Retina (tissue), 1 donor: ENCODE results near the gene HS1BP3.

ENCODE experiments used
- DNase-seq: peaks from one replicate; pipeline ENCODE4 v3.0.0-alpha.2; 2016

Gene HS1BP3

GRCh38 chr2:20645301-20645701 lies 5.6 kb downstream of the HS1BP3 start:
- DNase-seq: no peak

- DNase-seq: no peak
These were observed 7.1 kb downstream of the HS1BP3 start for GRCh38 chr2:20643826-20644225.

GRCh38 chr2:20643060-20643459 lies 7.8 kb downstream of the HS1BP3 start:
- DNase-seq: no peak

DNA sequence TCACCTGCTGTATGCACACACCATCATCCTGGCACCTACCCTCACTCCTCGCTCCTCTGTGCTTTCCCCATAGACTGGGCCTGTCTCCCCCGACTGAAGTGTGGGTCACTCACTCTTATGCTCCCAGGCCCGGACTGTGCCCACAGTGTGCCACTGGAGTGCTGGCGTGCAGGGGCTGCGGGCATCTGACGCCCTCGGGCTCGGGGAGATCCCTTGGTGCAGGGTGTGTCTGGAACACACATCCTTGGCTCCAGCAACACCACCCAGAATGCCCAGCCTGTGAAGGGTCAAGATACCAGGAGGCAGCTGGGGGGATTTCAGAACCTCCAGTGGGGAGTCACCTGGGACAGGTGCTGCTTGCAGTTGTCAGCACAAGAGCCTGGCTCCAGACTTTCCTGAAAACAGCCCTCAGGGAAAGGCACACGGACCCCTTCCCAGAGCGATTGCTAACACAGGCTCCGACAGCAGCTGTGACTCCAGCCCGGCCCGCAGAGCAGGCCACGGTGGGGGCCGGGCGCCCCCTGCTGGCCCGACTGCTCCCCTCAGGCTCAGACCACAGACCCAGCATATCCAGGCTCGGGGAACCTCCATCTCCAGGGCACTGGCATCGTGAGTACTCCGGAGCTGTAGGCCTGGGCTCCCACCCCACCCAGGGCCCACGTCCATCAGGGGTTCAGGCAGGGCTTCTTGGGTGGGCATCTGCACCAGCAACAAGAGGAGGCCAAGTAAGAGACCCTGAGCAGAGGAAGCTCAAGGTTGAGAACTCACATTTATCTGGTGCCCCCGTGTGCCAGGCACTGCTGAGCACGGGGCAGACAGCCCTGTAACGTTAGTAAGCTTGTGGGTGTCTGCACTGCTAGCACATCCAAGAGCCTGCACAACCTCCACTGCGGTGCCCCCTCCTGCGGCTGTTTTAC lies 8.6 kb downstream of the HS1BP3 start:
- DNase-seq: peak; percentile 92

DNA sequence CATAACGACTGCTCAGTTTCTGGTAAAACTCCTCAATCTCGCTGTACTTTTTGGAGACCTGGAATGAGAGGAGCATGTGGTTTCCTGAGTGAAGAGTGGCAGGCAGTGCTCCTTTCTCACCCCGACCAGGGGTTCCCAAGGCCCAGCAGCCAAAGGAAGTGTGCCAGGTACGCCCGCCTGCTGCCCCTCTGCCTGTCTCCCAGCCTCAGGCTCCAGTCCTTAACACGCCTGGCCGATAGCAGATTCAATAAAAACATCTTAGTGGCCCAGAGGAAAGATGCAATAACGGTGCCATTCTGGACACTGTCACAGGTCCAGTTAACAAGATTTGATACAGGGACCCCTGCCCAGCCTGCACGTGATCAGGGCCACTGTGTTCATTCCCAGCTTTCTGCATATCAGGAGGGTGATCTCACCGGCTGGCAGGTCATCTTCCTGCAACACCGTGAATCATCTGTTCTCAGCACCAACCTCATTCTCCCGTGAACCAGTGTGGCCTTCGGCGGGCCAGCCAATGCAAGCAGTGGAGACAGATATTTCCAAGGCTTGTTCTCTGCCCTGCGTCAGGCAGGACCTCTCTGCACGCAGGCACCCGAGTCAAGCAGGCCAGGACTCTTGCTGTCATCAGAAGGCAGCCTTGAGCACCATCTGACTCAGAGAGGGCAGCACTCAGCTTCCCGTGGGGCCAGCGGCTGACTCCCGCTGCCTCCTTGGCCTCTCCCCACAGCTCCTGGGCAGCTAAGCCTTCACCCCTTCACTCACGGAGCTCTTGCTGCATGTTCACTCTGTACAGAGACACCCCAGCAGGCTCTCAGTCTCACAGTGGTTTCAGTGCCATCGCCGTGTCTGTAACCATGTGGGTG lies 9.5 kb downstream of the HS1BP3 start:
- peak; percentile 12 for DNase-seq

GRCh38 chr2:20640411-20641122 lies 10.3 kb downstream of the HS1BP3 start:
- DNase-seq: no peak

GRCh38 chr2:20638646-20639430 lies 12.1 kb downstream of the HS1BP3 start:
- DNase-seq: no peak

DNA sequence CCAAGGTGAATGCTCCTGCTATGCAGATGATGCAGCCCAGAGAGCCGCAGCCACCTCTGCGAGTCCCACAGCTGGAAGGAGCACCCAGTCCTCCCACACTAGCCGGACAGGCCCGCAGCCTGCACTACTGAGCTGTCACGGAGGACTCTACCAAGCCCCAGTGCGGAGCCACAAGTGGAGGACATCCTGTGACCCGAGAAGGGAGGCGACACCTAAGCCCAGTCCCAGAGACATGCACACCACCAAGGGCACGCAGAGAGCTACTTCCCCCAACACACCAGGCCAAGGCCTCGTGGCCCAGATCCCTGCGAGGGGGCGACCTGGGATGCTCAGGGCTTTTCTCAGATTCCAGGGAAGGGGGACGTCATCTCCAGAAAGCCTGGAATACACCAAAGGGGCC lies 12.9 kb downstream of the HS1BP3 start:
- no peak for DNase-seq

DNA sequence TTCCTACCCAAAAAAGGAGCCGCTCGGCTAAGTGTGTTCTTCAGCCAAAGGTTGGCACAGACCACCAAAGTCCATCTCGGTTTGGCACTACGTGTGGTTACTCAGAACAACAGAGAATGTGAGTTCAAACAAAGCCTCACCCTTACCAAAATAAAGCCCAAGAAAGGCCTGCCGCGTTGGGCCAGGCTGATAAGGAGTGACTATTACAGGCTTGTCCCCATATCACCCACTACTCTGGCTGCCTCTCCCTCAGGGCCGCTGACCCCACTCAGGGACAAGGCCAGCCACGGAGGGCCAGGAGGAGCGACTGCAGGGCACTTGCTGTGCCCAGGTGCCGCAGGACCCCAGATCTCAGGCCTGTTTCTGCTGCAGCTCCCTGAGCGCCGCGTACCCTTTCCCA lies 13.8 kb downstream of the HS1BP3 start:
- DNase-seq: no peak

DNA sequence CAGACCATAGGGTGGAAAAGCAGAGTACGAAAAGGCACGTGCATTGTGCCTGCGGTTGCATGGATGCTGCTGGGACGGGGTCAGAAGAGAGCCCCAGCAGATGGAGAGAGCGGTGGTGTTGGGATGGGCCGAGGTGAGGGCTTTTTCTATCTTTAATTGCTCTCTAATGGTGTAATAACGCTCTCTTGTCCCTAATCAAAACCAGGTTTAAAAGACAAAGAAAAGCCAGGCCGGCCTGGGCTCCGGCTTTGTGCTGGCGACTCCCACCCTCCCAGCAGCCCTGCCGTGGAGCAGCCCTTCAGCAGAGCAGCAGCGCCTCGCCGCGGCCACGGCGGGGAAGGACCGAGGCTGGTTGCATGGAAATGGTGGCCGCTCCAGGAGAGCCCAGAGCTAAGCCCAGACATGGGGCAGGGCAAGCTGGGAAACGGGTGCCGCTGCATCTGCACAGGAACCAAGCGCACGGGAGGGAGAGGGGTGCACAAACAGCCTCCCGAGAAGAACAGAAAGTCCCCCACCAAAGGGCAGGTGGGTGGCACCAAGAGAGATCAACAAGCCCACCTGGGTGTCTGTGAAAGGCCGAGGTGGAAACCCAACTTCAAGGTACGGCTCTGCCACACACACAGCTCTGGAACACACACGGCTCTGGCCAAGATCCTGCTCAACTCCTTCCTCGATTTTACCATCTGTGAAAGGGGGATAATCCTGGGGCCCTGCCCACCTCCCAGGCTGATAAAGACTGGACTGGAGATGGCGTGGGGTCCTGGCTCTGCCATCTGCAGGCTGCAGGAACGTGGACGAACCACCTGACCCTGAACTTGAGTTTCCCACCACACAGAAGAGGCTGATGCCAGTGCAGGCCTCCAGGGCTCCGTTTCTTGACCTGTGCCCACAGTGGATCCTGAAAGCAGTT lies 15.0 kb downstream of the HS1BP3 start:
- peak; percentile 94 for DNase-seq

DNA sequence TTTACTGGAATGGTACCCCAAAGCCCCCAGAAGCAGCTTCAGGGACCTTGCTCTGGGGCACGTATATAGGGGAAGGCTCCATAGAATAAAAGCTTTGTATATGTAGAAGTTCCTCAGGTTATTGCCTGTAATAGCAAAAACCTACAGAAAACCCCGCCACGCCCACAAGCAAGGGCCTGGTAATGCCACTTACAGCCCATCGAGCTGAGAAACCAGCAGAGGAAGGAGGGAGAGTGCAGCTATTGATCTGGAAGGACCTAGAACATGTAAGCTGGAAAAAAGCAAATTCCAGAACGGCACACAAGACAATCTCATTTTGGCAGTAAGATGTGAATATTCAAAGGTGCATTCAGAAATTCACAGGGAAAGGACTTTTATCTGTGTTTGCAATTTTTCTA lies 15.8 kb downstream of the HS1BP3 start:
- peak; percentile 50 for DNase-seq

- peak; percentile 11 for DNase-seq
These were observed 16.3 kb downstream of the HS1BP3 start for GRCh38 chr2:20634507-20635112.

DNA sequence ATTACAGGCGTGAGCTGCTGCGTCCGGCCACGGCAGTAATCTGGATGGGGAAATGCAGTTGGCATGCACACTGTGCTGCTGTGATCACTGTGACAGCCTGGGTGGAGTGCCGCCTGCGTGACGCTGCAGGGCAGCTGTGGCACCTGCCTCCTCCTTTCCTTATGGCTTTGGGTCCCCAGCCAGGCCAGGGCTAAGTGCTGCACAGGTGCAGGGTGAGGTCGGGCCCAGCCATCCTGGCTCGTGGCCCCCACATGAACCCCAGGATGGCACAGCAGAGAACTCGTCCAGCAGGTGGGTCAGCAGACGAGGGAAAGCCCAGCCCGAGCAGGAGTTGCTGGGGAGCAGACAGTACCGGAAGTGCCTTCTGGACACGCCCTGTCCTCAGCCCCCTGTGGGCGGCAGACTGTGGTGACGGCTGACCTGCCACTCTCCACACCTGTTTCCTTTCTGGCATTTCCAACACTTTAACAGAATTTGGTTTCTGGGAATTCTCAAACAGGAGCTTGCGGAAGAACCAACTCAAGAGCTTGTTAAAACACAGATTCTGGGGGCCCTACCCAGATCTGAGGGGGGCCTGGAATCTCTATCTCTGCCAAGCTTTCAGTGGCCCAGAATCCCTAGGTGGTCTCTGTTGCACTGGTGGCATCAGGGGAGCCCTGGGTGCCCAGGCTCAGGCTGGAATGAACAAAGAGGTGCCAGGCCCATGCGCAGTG lies 16.9 kb downstream of the HS1BP3 start:
- DNase-seq: peak; percentile 12

GRCh38 chr2:20633001-20633400 lies 17.9 kb downstream of the HS1BP3 start:
- DNase-seq: no peak

DNA sequence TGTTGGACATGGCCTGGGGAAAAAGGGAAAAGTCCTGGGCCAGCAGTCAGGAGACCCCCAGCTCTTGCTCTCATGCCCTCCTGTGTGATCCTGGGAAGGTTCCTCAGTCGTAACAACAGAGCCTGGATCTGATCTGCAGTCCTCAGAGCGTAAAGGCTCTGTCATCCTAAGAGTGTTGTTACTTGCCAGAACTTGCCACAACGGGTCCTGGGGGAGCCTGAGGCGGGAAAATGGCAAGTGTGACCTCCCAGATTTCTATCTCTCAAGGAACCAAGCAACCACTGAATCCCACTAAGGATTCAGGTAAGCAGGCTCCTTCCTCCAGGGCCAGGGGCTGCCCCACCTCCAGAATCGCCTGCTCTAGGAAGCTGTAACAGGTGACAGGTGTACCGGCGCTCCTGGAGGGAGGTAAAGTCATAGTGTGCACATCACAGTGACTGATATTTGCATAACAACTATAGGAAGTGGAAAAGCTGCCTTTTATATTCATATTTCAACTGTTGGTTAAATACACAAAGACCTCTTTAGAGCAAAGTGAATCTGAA lies 18.4 kb downstream of the HS1BP3 start:
- no peak for DNase-seq

DNA sequence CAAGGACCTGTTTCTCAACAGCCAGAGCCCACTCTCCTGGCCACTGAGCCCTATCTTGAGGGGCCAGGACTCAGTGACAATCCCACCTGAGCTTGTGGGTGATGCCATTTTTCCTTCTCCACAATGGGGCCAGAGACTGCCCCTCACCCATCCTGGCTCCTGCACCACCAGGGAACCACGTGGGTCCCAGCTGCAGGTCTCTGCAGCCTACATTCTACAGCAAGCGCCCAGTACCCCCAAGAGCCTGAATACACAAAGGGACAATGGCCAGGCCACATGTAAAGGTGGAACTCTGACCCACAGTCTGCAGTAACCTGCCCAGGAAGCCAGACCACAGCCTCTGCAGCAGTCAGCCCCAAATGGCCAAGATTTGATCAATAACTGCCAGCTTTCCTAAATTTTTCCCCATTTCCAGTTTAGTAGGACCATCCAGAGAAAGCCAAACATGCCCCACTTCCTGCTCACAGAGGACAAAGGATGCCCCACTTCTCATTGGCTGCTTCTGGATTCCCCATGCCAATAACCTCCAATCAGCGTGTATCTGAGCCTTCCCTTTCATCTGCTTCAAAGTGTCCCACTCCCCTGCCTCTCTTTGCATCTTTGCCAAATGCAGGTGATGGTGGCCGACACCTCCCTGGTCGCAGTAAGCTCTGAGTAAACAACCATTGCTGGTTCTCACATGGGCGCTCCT lies 19.1 kb downstream of the HS1BP3 start:
- DNase-seq: no peak

GRCh38 chr2:20630967-20631366 lies 19.9 kb downstream of the HS1BP3 start:
- no peak for DNase-seq

DNA sequence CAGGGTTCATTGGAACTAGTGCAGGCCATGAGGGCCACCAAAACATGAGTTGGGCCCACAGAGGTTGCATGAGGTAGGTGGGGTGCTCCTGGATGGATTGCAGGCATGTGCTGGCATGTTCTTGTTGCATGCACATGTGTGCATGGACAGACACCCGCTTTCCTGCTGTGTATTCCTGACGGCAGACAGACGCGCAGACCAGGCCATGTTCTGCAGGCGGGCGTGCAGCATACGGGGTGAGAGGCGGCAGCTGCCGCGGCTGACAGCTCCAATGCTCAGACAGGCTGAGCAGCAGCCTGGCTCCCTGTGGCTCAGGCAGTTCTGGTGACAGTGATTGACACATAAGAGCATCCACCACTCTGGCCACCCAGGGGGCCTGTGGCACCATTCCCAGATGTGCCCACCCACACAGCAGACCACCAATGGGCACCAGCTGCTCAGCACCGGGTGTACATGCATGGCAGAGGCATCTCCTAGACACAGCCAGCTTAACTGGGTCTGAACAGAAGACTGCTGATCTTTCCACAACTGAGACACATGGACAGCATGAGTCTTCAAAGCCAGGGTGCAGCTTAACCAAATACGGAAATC lies 21.2 kb downstream of the HS1BP3 start:
- peak; percentile 83 for DNase-seq

DNA sequence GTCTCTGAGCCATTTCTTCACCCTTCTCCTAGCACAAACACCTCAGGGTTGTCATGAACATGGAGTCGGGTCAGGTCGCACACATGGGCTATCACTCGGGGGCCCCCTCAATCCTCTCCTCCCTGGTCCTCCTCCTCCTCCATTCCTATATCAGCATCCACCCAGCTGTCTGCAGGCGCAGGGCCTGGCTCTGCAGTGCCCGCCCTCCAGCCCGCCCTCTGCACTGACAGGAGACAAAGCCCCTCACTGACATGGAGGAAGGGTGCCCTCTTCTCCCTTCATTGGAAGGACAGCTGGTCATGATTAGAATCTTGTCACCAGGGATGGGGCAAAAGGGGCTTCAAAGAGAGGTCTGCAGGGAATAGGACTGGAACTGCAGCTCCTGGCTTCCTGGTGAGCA lies 21.7 kb downstream of the HS1BP3 start:
- DNase-seq: no peak
